HepG2 (cell line): ENCODE measurements around the gene THADA. TPM values are rescaled to one million over a fixed set of nuclear protein-coding genes. Genes with fewer than 3 reads are reported as not detected.

ENCODE experiments used
- ATAC-seq: fragments of 200-7000 bp; cut with Tn5 transposase; 3 replicates; pipeline ENCODE4 v1.9.1; 2020; ENCODE audit warnings: mild to moderate bottlenecking, moderate library complexity
- BruUV-seq: library from RNA; stranded (reverse); fragments of 400-500 nt; replicated peaks from 2 replicates; lab custom pipeline; 2021; lab: Mats Ljungman, UMichigan
- CTCF ChIA-PET: fragments of 300-600 bp; formaldehyde crosslinking; extraction: SDS; loops from one replicate; lab custom pipeline; 2021; ENCODE audit warnings: low total read pairs, inconsistent platforms, low intra/inter-chr PET ratio; lab: Yijun Ruan, JAX
- POLR2A ChIA-PET: fragments of 350-600 bp; sonication (Branson Sonifier 250); formaldehyde crosslinking; loops from one replicate; lab custom pipeline; 2020; ENCODE audit warnings: antibody characterized with exemption, inconsistent platforms; lab: Yijun Ruan, JAX
- DNase-seq: peaks from one replicate; pipeline ENCODE4 v3.0.0-alpha.2; 2015; ENCODE audit warnings: low spot score
- FAIRE-seq: peaks from 3 replicates; lab custom pipeline; 2011; peaks lifted over from hg19 to GRCh38; lab: Jason Lieb, UNC
- H2AFZ ChIP-seq: one replicate; pipeline ENCODE4 v1.6.1; 2011; ENCODE audit warnings: low read length, inconsistent platforms
- H3K27ac ChIP-seq: fragments of 300-600 bp; 3 replicates; pipeline ENCODE4 v1.8.0; 2011; ENCODE audit warnings: mixed run types, mild to moderate bottlenecking, mixed read lengths, low read length, inconsistent platforms; ENCODE audit not compliant: insufficient read depth; ENCODE audit errors: extremely low read length
- H3K27me3 ChIP-seq, 2 experiments: fragments of 200-600 bp in 1 of 2; 2 replicates in 1 of 2; 3 replicates in 1 of 2; pipeline versions ENCODE4 v1.6.0 to v1.8.0; 2011; ENCODE audit warnings: low read length in 2 of 2, mild to moderate bottlenecking in 2 of 2, moderate library complexity in 2 of 2, inconsistent platforms in 1 of 2; ENCODE audit not compliant: insufficient read depth in 2 of 2, control insufficient read depth in 1 of 2
- H3K36me3 ChIP-seq, 2 experiments: fragments of 200-600 bp in 1 of 2; replicated peaks in 1 of 2; 2 replicates in 1 of 2; 3 replicates in 1 of 2; pipeline versions ENCODE4 v1.5.1 to v1.8.0; 2011; ENCODE audit warnings: low read length in 2 of 2, inconsistent platforms in 1 of 2; ENCODE audit not compliant: insufficient read depth in 2 of 2, control insufficient read depth in 1 of 2
- H3K4me1 ChIP-seq: 2 replicates; pipeline ENCODE4 v1.5.1; 2012; ENCODE audit warnings: low read length, inconsistent platforms; ENCODE audit not compliant: insufficient read depth
- H3K4me2 ChIP-seq: 2 replicates; pipeline ENCODE4 v1.6.0; 2011; ENCODE audit warnings: low read depth, low read length, inconsistent platforms
- H3K4me3 ChIP-seq, 3 experiments: fragments of 200-600 bp in 1 of 3; sonication (generic), shearing (Covaris generic) in 1 of 3; replicated peaks in 1 of 3; 2 replicates each; pipeline ENCODE4 v1.5.1; 2011 to 2016; ENCODE audit warnings: low read length in 3 of 3, inconsistent platforms in 2 of 3, low read depth in 2 of 3, mild to moderate bottlenecking in 2 of 3, control low read depth in 1 of 3, mixed read lengths in 1 of 3; ENCODE audit not compliant: insufficient read depth in 1 of 3
- H3K79me2 ChIP-seq: one replicate; pipeline ENCODE4 v1.6.1; 2011; ENCODE audit warnings: low read length, inconsistent platforms; ENCODE audit not compliant: insufficient read depth
- H3K9ac ChIP-seq: 2 replicates; pipeline ENCODE4 v1.6.0; 2011; ENCODE audit warnings: mild to moderate bottlenecking, low read depth, low read length, inconsistent platforms; ENCODE audit not compliant: insufficient read depth
- H3K9me3 ChIP-seq: 2 replicates; pipeline ENCODE4 v1.5.1; 2012; ENCODE audit warnings: mild to moderate bottlenecking, low read length
- H4K20me1 ChIP-seq: 2 replicates; pipeline ENCODE4 v1.6.0; 2011; ENCODE audit warnings: inconsistent platforms, mild to moderate bottlenecking, low read length, moderate library complexity; ENCODE audit not compliant: insufficient read depth
- ATF6 ChIP-seq: sonication (generic); formaldehyde crosslinking; conservative IDR thresholded peaks from 2 replicates; pipeline ENCODE4 v1.4.0; 2020; ENCODE audit warnings: missing genetic modification reagents
- KDM2A ChIP-seq: sonication (generic); formaldehyde crosslinking; IDR thresholded peaks from 2 replicates; pipeline ENCODE4 v1.4.0; 2020; ENCODE audit warnings: low read depth, missing genetic modification reagents, borderline replicate concordance
- MIER2 ChIP-seq: IDR thresholded peaks from 2 replicates; pipeline ENCODE4 v1.6.1; 2016; ENCODE audit warnings: missing biosample characterization, missing genetic modification reagents
- MYPOP ChIP-seq: sonication (generic); formaldehyde crosslinking; IDR thresholded peaks from 2 replicates; pipeline ENCODE4 v1.8.1; 2023; ENCODE audit warnings: mild to moderate bottlenecking, moderate library complexity, missing genetic modification reagents
- NCOA1 ChIP-seq: sonication (generic); formaldehyde crosslinking; IDR thresholded peaks from 2 replicates; pipeline ENCODE4 v1.9.0; 2021; ENCODE audit warnings: missing genetic modification reagents
- NFE2L2 ChIP-seq: fragments of 150-350 bp; IDR thresholded peaks from 2 replicates; pipeline ENCODE4 v1.6.1; 2014; ENCODE audit warnings: low read length
- USF2 ChIP-seq, 2 experiments: sonication (generic) in 1 of 2; formaldehyde crosslinking in 1 of 2; IDR thresholded peaks; 2 replicates each; pipeline versions ENCODE4 v1.5.1 to v1.6.1; 2011 to 2020; ENCODE audit warnings: borderline replicate concordance in 1 of 2, low read depth in 1 of 2, low read length in 1 of 2, mild to moderate bottlenecking in 1 of 2, missing genetic modification reagents in 1 of 2, moderate library complexity in 1 of 2
- ZBTB14 ChIP-seq: sonication (generic); formaldehyde crosslinking; IDR thresholded peaks from 2 replicates; pipeline ENCODE4 v1.4.0; 2020; ENCODE audit warnings: missing genetic modification reagents
- ZFP1 ChIP-seq: IDR thresholded peaks from 2 replicates; pipeline ENCODE4 v1.6.1; 2016
- ZMYM2 ChIP-seq: sonication (generic); formaldehyde crosslinking; IDR thresholded peaks from 2 replicates; pipeline ENCODE4 v1.8.0; 2022; ENCODE audit warnings: mild to moderate bottlenecking, missing genetic modification reagents
- ZNF12 ChIP-seq: sonication (generic); formaldehyde crosslinking; IDR thresholded peaks from 2 replicates; pipeline ENCODE4 v1.5.0; 2020; ENCODE audit warnings: missing genetic modification reagents
- ZNF205 ChIP-seq: IDR thresholded peaks from 2 replicates; pipeline ENCODE4 v1.6.1; 2018; ENCODE audit warnings: missing biosample characterization, missing genetic modification reagents
- ZNF296 ChIP-seq: sonication (generic); formaldehyde crosslinking; conservative IDR thresholded peaks from 2 replicates; pipeline ENCODE4 v1.5.0; 2020; ENCODE audit warnings: mild to moderate bottlenecking, missing genetic modification reagents
- ZNF619 ChIP-seq: sonication (generic); formaldehyde crosslinking; IDR thresholded peaks from 2 replicates; pipeline ENCODE4 v1.4.0; 2020; ENCODE audit warnings: mild to moderate bottlenecking, missing genetic modification reagents
- WGBS: methylation state at CpG from one replicate; pipeline ENCODE4 v1.1.6; 2017; ENCODE audit warnings: low lambda C conversion rate; 5-methylcytosine and 5-hydroxymethylcytosine counted together
- in situ Hi-C: cut with HindIII; loops from 2 replicates; pipeline ENCODE4 v1.10.0; 2017; ENCODE audit warnings: low pct_unique_long_range_greater_than_20kb; ENCODE audit not compliant: extremely low pct_ligation_motif_present
- intact Hi-C: fragments of 100-400 bp; cut with micrococcal nuclease; formaldehyde crosslinking; loops from one replicate; pipeline ENCODE4 v1.10.0; 2022; ENCODE audit not compliant: unreplicated experiment
- polyA plus RNA-seq, 8 experiments: library from polyadenylated mRNA; depleted of rRNA in 3 of 8; stranded (reverse) in 7 of 8; unstranded in 1 of 8; fragments of >200 nt; fragmentation: Illumina TruSeq in 4 of 8; extraction: Trizol in 4 of 8; gene quantifications; 2 replicates each; pipeline versions ENCODE4 v1.2.1 to v1.2.3, GENCODE V29; 2011 to 2016; ENCODE audit warnings: low read depth in 4 of 8, missing spikeins in 1 of 8, mixed read lengths in 1 of 8; ENCODE audit not compliant: insufficient read depth in 1 of 8
- total RNA-seq, 5 experiments: library from RNA; depleted of rRNA; stranded (reverse); fragments of >200 nt; fragmentation: Illumina TruSeq; extraction: Trizol; gene quantifications; 2 replicates each; pipeline ENCODE4 v1.2.3, GENCODE V29; 2016; ENCODE audit warnings: low read depth in 1 of 5

THADA gene
- total and polyA plus RNA-seq, 2 of the 13 experiments (the other 11 are each of a cell fraction or from before 2014, with no cell fraction given), result 12.7 to 21.7 TPM

- CTCF ChIA-PET, result no interaction called here
- ATAC-seq, result no peak
These were observed 150.7 kb downstream of the THADA start for GRCh38 chr2:43444989-43445645.

More at GRCh38 chr2:43444989-43445645, 150.7 kb downstream of the THADA start:
- H3K4me3 ChIP-seq, result no peak overlapping the region
- H3K27ac ChIP-seq, result no peak overlapping the region
- no peaks in the 10 kb centered on the region for H3K79me2 ChIP-seq
- BruUV-seq, result no TSS peak
- FAIRE-seq (no peak), DNase-seq (no peak)
- no peak overlapping the region for H3K9ac ChIP-seq
- TF ChIP-seq ZFP1 (CRISPR knock-in tag), result no peak
- no peak for TF ChIP-seq ZNF12 (CRISPR knock-in tag)
- TF ChIP-seq NCOA1 (CRISPR knock-in tag), result no peak
- TF ChIP-seq ZMYM2 (CRISPR knock-in tag), result no peak
- no peak for TF ChIP-seq MYPOP (CRISPR knock-in tag)
- TF ChIP-seq ATF6 (CRISPR knock-in tag), result no peak
- TF ChIP-seq USF2 (IDR thresholded peaks at IDR 0.05; ENCODE audit: low read depth, low read length), result no peak
- no peak for TF ChIP-seq USF2 (CRISPR knock-in tag; IDR thresholded peaks at IDR 0.05; ENCODE audit: borderline replicate concordance)
- no peak for TF ChIP-seq ZNF619 (CRISPR knock-in tag)
- TF ChIP-seq NFE2L2, result no peak
- no peak for TF ChIP-seq ZNF205 (CRISPR knock-in tag)
- no peak for TF ChIP-seq MIER2 (CRISPR knock-in tag)
- TF ChIP-seq KDM2A, result no peak
- TF ChIP-seq ZBTB14, result no peak
- TF ChIP-seq ZNF296 (CRISPR knock-in tag), result no peak
- H2AFZ ChIP-seq, result no peak overlapping the region
- POLR2A ChIA-PET, result no interaction called here
- H3K27me3 ChIP-seq, result no peaks in the 10 kb centered on the region
- H3K9me3 ChIP-seq, result no peaks in the 10 kb centered on the region
- peaks cover 73% of the 10 kb centered on the region for H3K4me1 ChIP-seq
- in situ Hi-C loops (no loop called here), intact Hi-C loops (no loop called here)
- no peaks in the 10 kb centered on the region for H4K20me1 ChIP-seq
- H3K36me3 ChIP-seq, result 0 out of 5 replicates have a peak, but pooled peaks cover 0 to 5% of the 10 kb centered on the region in 2 experiments
- no peak overlapping the region for H3K4me2 ChIP-seq
- WGBS, result 91% methylated on average over 10 of the region's 10 CpGs
